GM21576 (cell line): ENCODE data around the gene SLFN14.
"Not testable (repeated sequence)": the region's sequence is repeated elsewhere in the genome, so short reads cannot be mapped to it uniquely, and the experiment has no call there.

Source experiments
- ATAC-seq: cut with Tn5 transposase; IDR thresholded peaks from one replicate; pipeline ENCODE4 v1.9.1; 2021; ENCODE audit warnings: mild to moderate bottlenecking, moderate library complexity; ENCODE audit not compliant: unreplicated experiment

SLFN14 gene

DNA sequence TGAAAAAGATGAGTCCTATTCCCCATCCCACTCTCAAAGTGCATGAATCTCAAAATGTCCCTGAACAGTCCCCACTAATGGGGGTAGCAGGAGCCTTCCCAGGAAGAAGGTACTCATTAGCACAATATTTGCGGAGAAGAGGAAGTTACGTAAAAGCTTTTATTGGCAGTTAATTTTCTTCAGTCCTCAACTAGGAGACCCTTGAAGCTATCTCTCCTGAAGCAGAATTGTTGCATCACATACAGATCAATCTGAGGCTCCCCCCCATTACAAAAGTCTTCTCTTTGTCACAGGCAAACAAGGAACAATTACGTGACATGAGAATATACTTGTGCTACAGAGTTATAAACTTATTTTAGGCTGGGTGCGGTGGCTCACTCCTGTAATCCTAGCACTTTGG, 37.3 kb downstream of the SLFN14 start:
- ATAC-seq: no peak

DNA sequence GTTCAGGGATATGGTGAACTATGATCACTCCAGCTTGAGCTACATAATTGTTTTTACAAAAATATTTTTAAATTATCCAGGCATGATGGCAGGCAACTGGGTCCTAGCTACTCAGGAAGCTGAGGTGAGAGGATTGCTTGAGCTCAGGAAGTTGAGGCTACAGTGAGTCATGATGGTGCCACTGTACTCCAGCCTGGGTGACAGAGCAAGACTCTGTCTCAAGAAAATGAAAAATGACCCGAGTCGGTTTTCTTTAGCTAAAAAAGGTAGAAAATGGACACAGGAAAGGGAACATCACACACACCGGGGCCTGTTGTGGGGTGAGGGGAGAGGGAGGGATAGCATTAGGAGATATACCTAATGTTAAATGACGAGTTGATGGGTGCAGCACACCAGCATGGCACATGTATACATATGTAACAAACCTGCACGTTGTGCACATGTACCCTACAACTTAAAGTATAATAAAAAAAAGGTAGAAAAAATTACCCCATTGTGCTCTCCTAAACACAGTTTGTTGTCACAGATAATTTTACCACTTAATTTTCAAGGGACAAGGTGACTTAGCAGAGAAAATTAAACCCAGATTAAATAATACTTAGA, 38.9 kb downstream of the SLFN14 start:
- not testable (repeated sequence) for ATAC-seq

GRCh38 chr17:35521150-35521549, 39.5 kb downstream of the SLFN14 start:
- ATAC-seq: no peak

- ATAC-seq: no peak
Measured at GRCh38 chr17:35519906-35520442, 40.6 kb downstream of the SLFN14 start.

DNA sequence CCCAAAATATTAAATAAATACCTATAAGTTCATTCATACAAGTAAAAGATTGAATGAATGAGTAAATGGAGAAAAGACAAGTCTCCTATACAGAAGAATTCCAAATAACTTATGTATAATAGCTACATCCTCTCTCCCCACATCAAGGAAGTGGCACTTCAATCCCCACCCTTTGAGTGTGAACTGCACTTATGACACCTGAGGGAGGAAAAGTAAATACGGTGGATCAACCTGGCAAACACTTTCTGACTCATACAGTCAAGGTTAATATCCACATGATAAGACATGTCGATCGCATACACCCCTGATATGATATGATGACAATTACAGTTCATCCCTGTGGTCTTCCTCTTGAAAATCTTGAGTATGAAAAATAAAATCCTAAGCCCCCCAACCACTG, 41.2 kb downstream of the SLFN14 start:
- no peak for ATAC-seq

DNA sequence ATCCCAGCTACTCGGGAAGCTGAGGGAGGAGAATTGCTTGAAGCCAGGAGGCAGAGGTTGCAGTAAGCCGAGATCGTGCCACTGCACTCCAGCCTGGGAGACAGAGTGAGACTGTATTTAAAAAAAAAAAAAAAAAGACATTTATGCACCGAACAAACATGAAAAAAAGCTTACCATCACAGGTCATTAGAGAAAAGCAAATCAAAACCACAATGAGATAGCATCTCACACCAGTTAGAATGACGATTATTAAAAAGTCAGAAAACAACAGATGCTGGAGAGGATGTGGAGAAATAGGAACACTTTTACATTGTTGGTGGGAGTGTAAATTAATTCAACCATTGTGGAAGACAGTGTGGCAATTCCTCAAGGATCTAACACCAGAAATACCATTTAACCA, 42.2 kb downstream of the SLFN14 start:
- not testable (repeated sequence) for ATAC-seq

DNA sequence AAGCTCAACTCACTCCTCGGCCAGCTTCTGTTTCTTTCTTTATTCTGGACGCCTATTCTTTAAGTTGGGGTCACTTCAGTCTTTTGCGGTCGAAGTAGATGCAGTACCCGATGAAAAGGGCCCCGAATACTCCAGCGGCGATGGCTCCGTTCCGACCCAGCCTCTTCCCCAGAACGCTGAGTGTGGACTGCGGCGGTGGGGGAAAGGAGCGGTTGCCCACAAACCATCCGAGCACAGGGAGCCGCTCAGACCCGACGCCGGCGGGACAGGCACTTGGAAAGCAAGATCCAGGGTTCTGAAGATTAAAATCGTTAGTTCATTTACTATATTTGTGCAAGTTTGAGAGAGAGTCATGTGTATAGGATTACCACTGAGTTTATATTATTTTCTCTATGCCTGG, 45.6 kb downstream of the SLFN14 start:
- no peak for ATAC-seq

DNA sequence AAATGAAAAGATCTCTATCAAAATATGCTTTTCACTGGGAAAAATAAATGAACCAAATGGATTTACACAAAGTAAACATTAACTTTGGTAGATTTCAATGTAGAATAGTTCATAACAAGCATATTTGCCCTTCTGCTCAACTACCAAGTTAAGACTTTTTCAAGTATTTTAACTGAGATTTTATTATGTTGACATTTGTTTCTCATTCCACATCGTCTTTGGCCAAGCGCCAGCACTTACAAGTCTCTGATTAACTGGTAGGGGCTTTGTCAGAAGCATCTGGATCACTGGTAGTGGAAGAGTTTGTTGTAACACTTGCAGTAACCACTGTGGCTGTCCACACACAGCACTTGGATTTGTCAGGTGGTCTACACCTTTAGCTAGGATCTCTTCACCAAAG, 46.1 kb downstream of the SLFN14 start:
- ATAC-seq: no peak
